Neural cell (in vitro differentiated cells): ENCODE results near the gene PTPN7. TPM values are rescaled to one million over a fixed set of nuclear protein-coding genes. Genes with fewer than 3 reads are reported as not detected.

Experiments
- H2AFZ ChIP-seq: fragments of 200-600, 300-800 bp; sonication (generic), shearing (Covaris generic); 2 replicates; pipeline ENCODE4 v1.6.0; 2014; ENCODE audit warnings: low read depth, mild to moderate bottlenecking, antibody characterized with exemption, low read length, moderate library complexity
- H3F3A ChIP-seq: fragments of 200-600 bp; shearing (Covaris generic); 2 replicates; pipeline ENCODE4 v1.6.1; 2016; ENCODE audit warnings: mild to moderate bottlenecking, moderate library complexity, mixed read lengths, antibody characterized with exemption, low read length; ENCODE audit not compliant: insufficient read depth, poor library complexity, severe bottlenecking
- H3K27ac ChIP-seq: fragments of 200-600, 300-800 bp; sonication (generic), shearing (Covaris generic); 2 replicates; pipeline ENCODE4 v1.5.1; 2014; ENCODE audit warnings: mild to moderate bottlenecking, low read length, moderate library complexity
- H3K27me3 ChIP-seq: fragments of 300-800, 200-600 bp; sonication (generic), shearing (Covaris generic); 2 replicates; pipeline ENCODE4 v1.6.0; 2014; ENCODE audit warnings: mild to moderate bottlenecking, low read depth, low read length, moderate library complexity; ENCODE audit not compliant: insufficient read depth
- H3K36me3 ChIP-seq: fragments of 300-800, 200-600 bp; sonication (generic), shearing (Covaris generic); 2 replicates; pipeline ENCODE4 v1.5.1; 2014; ENCODE audit warnings: mild to moderate bottlenecking, antibody characterized with exemption, low read length, moderate library complexity; ENCODE audit not compliant: insufficient read depth
- H3K4me2 ChIP-seq: fragments of 300-800, 200-600 bp; sonication (generic), shearing (Covaris generic); 2 replicates; pipeline ENCODE4 v1.6.0; 2014; ENCODE audit warnings: mild to moderate bottlenecking, low read length
- H3K4me3 ChIP-seq: fragments of 300-800, 200-600 bp; sonication (generic), shearing (Covaris generic); 2 replicates; pipeline ENCODE4 v1.5.1; 2014; ENCODE audit warnings: mild to moderate bottlenecking, low read length, moderate library complexity
- H3K79me2 ChIP-seq: fragments of 200-600 bp; shearing (Covaris generic); replicated peaks from 2 replicates; pipeline ENCODE4 v1.6.0; 2014; ENCODE audit warnings: mild to moderate bottlenecking, low read length, moderate library complexity; ENCODE audit not compliant: insufficient read depth
- H3K9ac ChIP-seq: fragments of 300-800, 200-600 bp; sonication (generic), shearing (Covaris generic); 2 replicates; pipeline ENCODE4 v1.6.1; 2016; ENCODE audit warnings: mild to moderate bottlenecking, low read length, mixed read lengths
- H3K9me2 ChIP-seq: fragments of 200-600 bp; shearing (Covaris generic); 2 replicates; pipeline ENCODE4 v1.6.1; 2016; ENCODE audit warnings: mild to moderate bottlenecking, low read length, mixed read lengths; ENCODE audit not compliant: insufficient read depth
- H3K9me3 ChIP-seq: fragments of 200-600, 300-800 bp; sonication (generic), shearing (Covaris generic); 2 replicates; pipeline ENCODE4 v1.6.1; 2016; ENCODE audit warnings: mild to moderate bottlenecking, mixed run types, low read length, moderate library complexity, mixed read lengths
- H4K20me1 ChIP-seq: fragments of 200-600 bp; shearing (Covaris generic); 2 replicates; pipeline ENCODE4 v1.6.1; 2016; ENCODE audit warnings: mild to moderate bottlenecking, mixed run types; ENCODE audit not compliant: insufficient read depth
- CTCF ChIP-seq: fragments of 450-650 bp; IDR thresholded peaks from 2 replicates; pipeline ENCODE4 v1.5.1; 2014; ENCODE audit warnings: antibody characterized with exemption, mild to moderate bottlenecking, moderate library complexity; ENCODE audit not compliant: poor library complexity, severe bottlenecking
- EP300 ChIP-seq: fragments of 450-650 bp; conservative IDR thresholded peaks from 2 replicates; pipeline ENCODE4 v1.6.1; 2014; ENCODE audit warnings: antibody characterized with exemption, mild to moderate bottlenecking, moderate library complexity; ENCODE audit not compliant: poor library complexity, severe bottlenecking
- EZH2 ChIP-seq: fragments of 200-600, 300-800 bp; shearing (Covaris generic), sonication (generic); IDR thresholded peaks from 2 replicates; pipeline ENCODE4 v1.6.1; 2014; ENCODE audit warnings: antibody characterized with exemption, low read length, borderline replicate concordance, mild to moderate bottlenecking; ENCODE audit not compliant: insufficient read depth, poor library complexity, severe bottlenecking
- MXI1 ChIP-seq: fragments of 450-650 bp; conservative IDR thresholded peaks from 2 replicates; pipeline ENCODE4 v1.6.1; 2014; ENCODE audit warnings: antibody characterized with exemption, mild to moderate bottlenecking; ENCODE audit not compliant: poor library complexity, severe bottlenecking
- POLR2AphosphoS5 ChIP-seq: IDR thresholded peaks from 2 replicates; pipeline ENCODE4 v1.6.1; 2012
- RAD21 ChIP-seq: fragments of 450-650 bp; conservative IDR thresholded peaks from 2 replicates; pipeline ENCODE4 v1.6.1; 2014; ENCODE audit warnings: antibody characterized with exemption, mild to moderate bottlenecking, moderate library complexity
- REST ChIP-seq: IDR thresholded peaks from 2 replicates; pipeline ENCODE4 v1.6.1; 2012; ENCODE audit warnings: borderline replicate concordance
- SMC3 ChIP-seq: fragments of 450-650 bp; conservative IDR thresholded peaks from 2 replicates; pipeline ENCODE4 v1.6.1; 2014; ENCODE audit warnings: antibody characterized with exemption, mild to moderate bottlenecking, moderate library complexity; ENCODE audit not compliant: poor library complexity
- TAF1 ChIP-seq: IDR thresholded peaks from 2 replicates; pipeline ENCODE4 v1.6.1; 2012; ENCODE audit warnings: low read depth
- polyA plus RNA-seq: library from polyadenylated mRNA; depleted of rRNA; stranded (reverse); fragments of >200 nt; gene quantifications from 2 replicates; pipeline ENCODE4 v1.2.3, GENCODE V29; 2014

The PTPN7 gene
- polyA plus RNA-seq, 1 donor from 2014 or later = 2.1 TPM

GRCh38 chr1:202187697-202188407 is 27.4 kb upstream of the PTPN7 start:
- TF ChIP-seq TAF1 = no peak
- TF ChIP-seq SMC3 = no peak
- no peaks in the 10 kb centered on the region for H3K79me2 ChIP-seq
- no peak overlapping the region for H2AFZ ChIP-seq
- no peak overlapping the region for H3K4me2 ChIP-seq
- no peaks in the 10 kb centered on the region for H3K9me3 ChIP-seq
- H3F3A ChIP-seq = no peaks in the 10 kb centered on the region
- no peak overlapping the region for H3K27ac ChIP-seq
- no peaks in the 10 kb centered on the region for H4K20me1 ChIP-seq
- H3K9me2 ChIP-seq = no peaks in the 10 kb centered on the region
- H3K9ac ChIP-seq = no peak overlapping the region
- peaks cover 4% of the 10 kb centered on the region for H3K27me3 ChIP-seq
- no peak overlapping the region for H3K4me3 ChIP-seq
- no peaks in the 10 kb centered on the region for H3K36me3 ChIP-seq

GRCh38 chr1:202187041-202187671 is 26.8 kb upstream of the PTPN7 start:
- Histone ChIP-seq H3K36me3 (no peaks in the 10 kb centered on the region), H3K27ac (no peak overlapping the region), H2AFZ (no peak overlapping the region), H3K9me3 (no peaks in the 10 kb centered on the region), H3F3A (no peaks in the 10 kb centered on the region), H3K27me3 (no peaks in the 10 kb centered on the region), H4K20me1 (no peaks in the 10 kb centered on the region), H3K9me2 (no peaks in the 10 kb centered on the region), H3K4me2 (no peak overlapping the region), H3K79me2 (no peaks in the 10 kb centered on the region), H3K9ac (no peak overlapping the region), H3K4me3 (no peak overlapping the region)
- TF ChIP-seq CTCF (no peak), MXI1 (no peak), RAD21 (no peak), TAF1 (no peak), POLR2AphosphoS5 (no peak), SMC3 (no peak), EP300 (no peak), REST (no peak), EZH2 (no peak)
